ENCODE data around the gene ZNF787.

DNA sequence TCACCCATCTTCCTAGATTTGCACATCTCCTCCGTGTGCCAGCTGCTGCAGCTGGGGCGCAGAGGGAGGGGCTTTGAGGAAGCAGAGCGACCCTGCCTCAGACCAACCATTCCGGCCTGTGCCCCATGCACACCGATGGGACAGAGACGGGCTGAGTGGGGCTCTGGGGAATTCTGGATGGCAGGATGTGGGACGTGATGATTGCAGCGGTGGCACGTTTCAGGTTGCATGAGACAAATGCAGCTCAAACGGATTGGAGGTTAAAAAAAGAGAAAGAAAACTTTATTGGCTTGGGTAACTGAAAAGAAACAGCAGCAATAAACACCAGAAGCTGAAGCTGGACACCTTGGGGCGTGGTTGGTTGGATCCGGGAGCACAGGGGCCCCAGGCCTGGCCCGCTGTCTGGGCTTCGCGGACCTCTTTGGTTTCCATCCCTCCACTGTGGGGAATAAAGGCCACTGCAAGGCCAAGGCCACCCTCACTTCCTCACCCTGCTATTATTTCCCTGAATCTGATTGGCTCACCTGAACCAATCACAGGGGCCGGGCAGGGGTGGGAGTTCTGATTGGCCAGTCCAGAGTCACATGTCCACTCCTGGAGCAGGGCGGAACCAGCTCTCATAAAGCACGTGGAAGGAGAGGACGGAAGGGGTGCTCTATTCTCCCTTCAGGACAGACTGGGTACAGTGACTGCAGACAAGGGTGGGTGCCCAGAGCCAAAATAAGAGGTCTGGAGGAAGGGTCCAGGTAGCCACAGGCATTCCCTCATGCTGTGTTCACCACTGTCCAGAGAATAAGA lies 6.1 kb upstream of the ZNF787 start:
- TF ChIP-seq, protein P1, sequence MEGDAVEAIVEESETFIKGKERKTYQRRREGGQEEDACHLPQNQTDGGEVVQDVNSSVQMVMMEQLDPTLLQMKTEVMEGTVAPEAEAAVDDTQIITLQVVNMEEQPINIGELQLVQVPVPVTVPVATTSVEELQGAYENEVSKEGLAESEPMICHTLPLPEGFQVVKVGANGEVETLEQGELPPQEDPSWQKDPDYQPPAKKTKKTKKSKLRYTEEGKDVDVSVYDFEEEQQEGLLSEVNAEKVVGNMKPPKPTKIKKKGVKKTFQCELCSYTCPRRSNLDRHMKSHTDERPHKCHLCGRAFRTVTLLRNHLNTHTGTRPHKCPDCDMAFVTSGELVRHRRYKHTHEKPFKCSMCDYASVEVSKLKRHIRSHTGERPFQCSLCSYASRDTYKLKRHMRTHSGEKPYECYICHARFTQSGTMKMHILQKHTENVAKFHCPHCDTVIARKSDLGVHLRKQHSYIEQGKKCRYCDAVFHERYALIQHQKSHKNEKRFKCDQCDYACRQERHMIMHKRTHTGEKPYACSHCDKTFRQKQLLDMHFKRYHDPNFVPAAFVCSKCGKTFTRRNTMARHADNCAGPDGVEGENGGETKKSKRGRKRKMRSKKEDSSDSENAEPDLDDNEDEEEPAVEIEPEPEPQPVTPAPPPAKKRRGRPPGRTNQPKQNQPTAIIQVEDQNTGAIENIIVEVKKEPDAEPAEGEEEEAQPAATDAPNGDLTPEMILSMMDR (IDR thresholded peaks at IDR 0.05; ENCODE audit: insufficient read depth, low read length), result no peak
- TF ChIP-seq REST (IDR thresholded peaks at IDR 0.05; ENCODE audit: insufficient replicate concordance, low read depth), result no peak
